GM11168 (cell line): Measurements from ENCODE around the gene ALAS1.

Experiments used
- in situ Hi-C: fragments of 300-500 bp; cut with MboI; formaldehyde crosslinking; loops from one replicate; pipeline ENCODE4 v1.12.0; 2022; ENCODE audit warnings: low sequenced_read_pairs; ENCODE audit not compliant: unreplicated experiment

ALAS1 gene

DNA sequence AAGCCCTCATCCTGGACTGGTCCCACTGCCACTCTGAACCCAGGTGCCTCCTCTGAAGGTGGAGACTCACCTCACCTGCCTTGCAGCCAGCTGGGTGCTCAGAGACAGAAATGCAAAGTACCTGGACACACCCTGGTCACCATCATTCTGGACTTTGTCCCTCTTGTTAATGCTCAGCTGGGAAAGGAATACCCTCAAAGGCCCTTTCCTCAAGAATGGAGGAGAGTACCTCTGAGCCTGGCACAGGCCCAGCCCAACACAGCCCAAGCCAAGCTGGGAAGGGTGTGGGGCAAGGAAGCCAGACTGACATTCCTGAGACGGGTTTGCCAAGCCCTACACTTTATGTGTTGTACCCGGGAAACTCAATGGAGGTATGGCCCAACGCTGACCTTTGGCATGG lies 983 bp upstream of the ALAS1 start:
- in situ Hi-C loops = no loop called here

GRCh38 chr3:52197499-52197841 lies 490 bp upstream of the ALAS1 start:
- in situ Hi-C loops = no loop called here

DNA sequence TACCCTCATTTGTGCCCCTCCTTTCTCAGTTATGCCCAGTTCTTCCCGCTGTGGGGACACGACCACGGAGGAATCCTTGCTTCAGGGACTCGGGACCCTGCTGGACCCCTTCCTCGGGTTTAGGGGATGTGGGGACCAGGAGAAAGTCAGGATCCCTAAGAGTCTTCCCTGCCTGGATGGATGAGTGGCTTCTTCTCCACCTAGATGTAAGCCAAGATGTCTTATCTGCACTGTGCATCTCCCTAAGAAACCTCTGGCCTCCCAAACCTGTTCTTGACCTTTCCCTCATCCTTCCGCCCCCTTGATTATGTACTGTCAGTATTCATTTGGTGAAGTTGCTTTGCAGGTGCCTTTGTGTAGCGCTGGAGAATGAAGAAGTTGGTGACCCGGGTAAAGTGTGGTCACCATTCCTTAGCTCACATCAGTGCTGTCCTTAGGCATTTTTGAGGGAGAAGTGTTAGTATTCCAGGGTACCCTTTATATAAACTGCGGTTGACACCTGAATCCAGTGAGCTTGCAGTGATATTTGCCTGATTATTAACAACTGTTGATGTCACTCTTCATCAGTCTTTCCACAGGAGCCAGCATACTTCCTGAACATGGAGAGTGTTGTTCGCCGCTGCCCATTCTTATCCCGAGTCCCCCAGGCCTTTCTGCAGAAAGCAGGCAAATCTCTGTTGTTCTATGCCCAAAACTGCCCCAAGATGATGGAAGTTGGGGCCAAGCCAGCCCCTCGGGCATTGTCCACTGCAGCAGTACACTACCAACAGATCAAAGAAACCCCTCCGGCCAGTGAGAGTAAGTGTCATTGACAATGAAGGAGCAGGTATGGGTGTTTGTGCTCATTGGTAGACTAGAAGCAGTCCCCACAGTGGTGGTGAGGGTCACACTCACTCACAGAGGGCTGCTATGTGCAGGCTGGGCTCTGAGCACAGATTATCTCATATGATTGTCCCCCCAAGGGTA lies 966 bp downstream of the ALAS1 start:
- in situ Hi-C loops = no loop called here

DNA sequence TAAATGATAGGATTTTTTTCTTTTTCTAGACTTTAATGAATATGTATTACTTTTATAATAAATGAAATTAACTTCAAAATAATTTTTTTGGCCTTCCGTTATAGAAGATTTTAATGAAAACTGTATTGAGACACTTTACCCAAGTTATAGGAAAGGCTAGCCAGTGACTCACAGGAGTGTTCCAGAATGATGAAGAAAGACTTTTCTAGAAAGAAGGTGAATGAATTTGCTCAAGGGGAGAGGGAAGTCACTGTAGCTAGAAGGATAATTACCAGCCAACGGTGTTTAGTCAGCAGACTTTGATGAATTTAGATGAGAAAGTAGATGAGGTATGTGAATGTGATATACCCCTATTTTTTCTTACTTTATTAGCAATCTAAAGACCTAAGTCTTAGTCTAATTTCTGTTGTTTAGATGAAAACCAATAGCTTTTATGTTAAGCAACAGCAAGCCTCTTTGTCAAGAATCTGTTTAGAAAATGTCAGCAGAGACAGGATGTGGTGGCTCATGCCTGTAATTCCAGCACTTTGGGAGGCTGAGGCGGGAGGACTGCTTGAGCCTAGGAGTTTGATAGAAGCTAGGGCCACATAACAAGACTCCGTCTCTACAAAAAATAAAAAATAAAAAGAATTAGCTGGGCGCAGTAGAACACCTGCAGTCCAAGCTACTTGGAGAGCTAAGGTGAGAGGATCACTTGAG lies 3.2 kb downstream of the ALAS1 start:
- in situ Hi-C loops = no loop called here

DNA sequence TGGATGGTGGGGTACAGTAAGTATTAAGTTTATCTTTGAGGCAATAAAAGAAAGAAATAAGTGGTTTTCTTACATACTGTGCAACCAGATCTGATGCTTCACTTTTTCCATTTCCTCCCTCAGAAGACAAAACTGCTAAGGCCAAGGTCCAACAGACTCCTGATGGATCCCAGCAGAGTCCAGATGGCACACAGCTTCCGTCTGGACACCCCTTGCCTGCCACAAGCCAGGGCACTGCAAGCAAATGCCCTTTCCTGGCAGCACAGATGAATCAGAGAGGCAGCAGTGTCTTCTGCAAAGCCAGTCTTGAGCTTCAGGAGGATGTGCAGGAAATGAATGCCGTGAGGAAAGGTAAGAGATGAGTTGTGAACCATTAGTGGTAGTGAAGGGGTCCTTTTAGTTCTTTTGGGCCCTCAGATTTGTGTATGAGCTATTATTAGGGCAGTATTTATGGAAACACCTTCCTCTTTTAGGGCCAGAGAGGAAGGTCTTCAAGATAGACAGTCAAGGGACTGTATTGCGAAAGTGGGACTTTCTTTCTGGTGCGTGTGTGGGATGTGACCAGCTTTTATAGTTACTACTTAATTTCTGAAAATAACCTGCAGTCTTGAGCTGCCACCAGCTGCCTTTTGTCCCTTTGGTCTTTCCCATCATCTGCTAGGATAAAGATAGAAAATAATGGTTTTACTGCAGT lies 4.6 kb downstream of the ALAS1 start:
- in situ Hi-C loops = no loop called here

DNA sequence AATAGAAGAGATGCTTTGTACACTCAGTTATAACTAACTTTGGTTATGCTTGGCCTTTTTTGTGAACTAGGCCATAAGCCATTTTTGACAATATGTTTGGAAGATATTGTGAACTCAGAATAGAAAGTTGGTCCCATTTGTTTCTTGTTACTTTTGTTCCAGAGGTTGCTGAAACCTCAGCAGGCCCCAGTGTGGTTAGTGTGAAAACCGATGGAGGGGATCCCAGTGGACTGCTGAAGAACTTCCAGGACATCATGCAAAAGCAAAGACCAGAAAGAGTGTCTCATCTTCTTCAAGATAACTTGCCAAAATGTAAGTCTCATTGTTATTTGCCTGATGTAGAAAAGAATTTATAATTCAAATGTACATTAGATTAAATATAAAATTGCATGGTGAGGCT lies 5.7 kb downstream of the ALAS1 start:
- in situ Hi-C loops = no loop called here

- in situ Hi-C loops = no loop called here
These were observed 6.5 kb downstream of the ALAS1 start for GRCh38 chr3:52204337-52205073.

DNA sequence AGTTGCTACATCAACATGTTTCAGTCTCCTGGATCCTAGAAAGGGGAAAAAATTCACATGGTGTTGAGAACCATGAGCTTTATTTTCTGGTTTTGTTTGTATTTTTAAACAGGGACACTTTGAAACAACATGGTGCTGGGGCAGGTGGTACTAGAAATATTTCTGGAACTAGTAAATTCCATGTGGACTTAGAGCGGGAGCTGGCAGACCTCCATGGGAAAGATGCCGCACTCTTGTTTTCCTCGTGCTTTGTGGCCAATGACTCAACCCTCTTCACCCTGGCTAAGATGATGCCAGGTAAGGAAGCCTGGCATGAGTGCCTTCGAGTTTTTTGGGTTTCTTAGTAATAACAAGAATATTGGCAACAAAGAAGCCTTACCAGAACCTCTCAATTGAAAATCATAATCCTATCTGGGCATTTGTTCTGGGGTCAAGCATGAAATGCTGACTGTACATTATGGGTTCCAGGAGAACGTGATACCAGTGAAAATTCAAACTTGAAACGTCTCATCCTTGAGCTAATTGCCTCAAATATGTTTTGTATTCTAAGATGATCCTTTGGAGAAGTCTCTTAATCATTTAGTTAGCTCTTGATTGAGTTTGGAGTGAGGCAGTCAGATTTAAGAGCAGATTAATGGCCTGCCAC lies 7.9 kb downstream of the ALAS1 start:
- in situ Hi-C loops = no loop called here

- in situ Hi-C loops = no loop called here
These were observed 10.6 kb downstream of the ALAS1 start for GRCh38 chr3:52208556-52208955.

DNA sequence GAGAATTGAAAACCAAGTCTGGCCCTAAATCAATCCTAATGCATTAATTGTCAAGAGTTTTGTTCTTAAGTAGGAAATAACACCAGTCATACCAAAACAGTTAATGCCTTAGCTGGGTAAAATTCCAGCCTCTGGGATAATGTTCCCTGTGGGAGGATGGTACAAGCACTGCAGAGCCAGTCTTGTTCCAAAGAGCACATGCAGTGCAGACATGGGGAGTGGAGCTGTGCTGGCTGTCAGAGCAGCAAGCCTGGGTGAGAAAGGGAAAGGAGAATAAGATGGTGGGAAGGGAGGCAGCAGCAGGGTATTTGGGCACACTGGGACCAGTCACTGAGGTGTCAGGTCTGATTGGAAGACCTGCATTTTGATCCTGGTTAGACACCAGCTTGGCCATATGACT lies 12.1 kb downstream of the ALAS1 start:
- in situ Hi-C loops = no loop called here

DNA sequence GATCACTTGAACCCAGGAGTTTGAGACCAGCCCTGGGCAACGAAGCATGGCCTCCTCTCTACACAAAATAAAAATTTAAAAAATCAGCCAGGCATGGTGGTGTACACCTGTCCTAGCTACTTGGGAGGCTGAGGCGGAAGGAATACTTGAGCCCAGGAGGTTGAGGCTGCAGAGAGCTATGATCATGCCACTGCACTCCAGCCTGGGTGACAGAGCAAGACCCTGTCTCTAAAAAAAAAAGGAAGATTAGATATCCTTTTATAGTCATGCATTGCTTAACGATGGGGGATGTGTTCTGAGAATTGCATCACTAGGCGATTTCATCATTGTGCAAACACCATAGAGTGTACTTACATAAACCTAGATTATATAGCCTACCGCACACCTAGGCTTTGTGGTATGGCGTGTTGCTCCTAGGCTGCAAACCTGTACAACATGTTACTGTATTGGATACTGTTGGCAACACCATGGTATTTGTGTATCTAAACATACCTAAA lies 12.6 kb downstream of the ALAS1 start:
- in situ Hi-C loops = no loop called here

DNA sequence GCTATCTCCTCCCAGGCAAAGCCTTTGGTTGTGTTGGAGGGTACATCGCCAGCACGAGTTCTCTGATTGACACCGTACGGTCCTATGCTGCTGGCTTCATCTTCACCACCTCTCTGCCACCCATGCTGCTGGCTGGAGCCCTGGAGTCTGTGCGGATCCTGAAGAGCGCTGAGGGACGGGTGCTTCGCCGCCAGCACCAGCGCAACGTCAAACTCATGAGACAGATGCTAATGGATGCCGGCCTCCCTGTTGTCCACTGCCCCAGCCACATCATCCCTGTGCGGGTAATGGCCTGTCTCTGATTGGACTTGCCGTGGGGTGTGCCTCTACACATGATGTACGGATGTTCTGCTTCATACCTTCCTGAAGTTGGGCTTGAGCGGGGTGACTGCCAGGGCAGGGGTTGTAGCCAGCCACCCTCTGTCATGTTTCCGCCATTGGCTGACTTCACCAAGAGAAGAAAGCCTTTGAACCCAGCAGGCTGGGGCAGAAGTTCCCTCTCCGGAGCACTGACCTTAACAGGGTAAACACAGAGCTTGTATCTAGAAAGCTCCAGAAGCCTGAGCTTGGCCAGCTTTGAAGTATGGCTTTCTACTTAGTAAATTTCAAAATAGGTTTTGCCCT lies 13.4 kb downstream of the ALAS1 start:
- in situ Hi-C loops = no loop called here

DNA sequence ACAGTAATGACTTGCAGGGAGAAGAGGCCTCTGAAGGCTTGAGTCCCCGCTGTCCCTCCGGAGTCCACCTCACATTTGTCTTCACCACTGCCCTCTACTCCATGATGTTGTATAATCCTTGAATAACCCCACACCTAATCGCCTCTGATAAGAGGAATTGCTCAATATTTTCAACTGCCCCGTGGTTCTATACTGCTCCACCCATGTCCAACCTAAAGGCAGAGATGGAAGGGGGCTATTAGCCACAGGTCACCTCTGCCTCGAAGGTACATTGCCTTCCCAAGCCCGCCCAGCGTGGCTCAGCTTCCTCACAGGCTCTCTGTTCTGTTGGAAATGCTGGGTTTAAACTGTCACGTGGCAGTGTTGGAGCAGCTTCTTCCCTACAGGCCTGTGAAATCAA lies 15.0 kb downstream of the ALAS1 start:
- in situ Hi-C loops = no loop called here

DNA sequence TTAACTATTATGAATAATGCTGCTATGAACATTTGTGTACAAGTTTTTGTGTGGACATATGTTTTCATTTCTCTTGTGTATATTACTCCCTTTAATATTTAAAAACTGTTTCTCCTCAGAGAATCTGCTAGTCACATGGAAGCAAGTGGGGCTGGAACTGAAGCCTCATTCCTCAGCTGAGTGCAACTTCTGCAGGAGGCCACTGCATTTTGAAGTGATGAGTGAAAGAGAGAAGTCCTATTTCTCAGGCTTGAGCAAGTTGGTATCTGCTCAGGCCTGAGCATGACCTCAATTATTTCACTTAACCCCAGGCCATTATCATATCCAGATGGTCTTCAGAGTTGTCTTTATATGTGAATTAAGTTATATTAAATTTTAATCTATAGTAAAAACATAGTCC lies 15.9 kb downstream of the ALAS1 start:
- in situ Hi-C loops = no loop called here

- in situ Hi-C loops = no loop called here
These were observed 17.4 kb downstream of the ALAS1 start for GRCh38 chr3:52215351-52215750.

DNA sequence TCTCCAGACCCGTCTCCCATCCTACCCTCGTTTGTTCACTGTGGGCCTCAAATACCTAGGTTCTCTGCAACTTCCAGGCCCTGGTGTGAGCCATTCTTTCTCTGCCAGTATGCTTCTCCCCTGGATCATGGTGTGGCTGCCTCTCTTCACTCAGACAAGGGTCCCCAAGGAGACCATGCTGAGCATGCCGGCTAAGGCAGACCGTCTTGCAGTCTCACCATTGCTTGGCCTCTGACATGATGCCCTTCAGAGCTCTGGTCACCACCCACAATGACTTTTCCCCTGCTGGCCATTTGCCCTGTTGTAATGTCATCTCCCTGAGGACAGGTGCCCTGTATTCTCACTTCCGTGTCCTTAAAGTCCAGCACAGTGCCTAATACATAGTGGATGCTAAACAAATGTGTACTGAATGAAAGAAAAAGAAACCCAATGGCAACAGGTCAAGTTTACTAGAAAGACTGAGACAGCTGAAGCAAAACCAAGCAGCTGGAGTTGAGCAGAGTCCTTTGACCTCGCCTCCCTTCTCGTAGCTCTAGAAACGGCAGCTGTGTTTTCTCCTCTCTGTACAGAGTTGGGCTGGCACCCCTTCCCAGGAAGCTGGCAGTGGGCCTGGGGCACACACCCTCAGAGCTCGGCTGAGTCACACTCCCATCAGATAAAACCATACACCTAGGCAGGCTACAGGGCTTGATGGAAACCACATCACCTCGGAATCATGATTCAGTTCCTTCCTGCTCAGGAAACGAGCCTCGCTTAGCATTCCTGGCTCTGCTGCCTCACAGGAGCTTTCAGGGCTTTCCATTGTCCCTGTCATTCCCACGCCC lies 18.8 kb downstream of the ALAS1 start:
- in situ Hi-C loops = no loop called here

DNA sequence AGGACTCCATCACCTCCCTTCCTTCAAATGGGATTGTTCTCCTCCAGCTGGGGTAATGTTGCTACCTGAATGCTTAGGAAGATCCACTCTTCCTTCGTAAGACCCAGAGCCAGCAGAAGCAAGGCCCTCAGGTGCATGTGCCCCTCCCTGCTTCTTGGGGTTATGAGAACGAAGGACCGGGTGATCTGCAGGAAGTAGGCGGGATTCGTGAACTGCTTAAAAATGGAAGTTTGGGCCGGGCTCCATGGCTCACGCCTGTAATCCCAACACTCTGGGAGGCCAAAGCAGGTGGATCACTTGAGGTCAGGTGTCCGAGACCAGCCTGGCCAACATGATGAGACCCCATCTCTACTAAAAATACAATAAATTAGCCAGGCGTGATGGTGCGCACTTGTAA lies 19.4 kb downstream of the ALAS1 start:
- in situ Hi-C loops = no loop called here

DNA sequence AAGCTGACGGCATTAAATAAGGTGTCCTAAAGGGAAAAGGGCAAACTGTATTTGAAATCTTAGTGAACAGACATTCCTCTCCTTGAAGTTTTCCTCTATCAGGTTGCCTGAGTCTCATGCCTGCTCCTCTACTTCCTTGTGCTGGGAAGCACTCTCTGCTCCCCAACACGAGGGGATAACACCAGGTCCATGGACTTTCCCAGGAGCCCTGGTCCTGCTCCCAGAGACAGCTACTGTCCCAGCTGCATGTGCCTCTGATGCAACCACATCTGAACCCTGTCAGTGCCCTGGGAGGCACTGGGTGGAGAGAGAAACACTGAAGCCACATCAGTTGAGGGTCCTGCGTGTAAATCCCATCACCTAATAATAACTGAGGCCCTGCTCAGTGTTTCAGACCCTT lies 20.1 kb downstream of the ALAS1 start:
- in situ Hi-C loops = no loop called here

DNA sequence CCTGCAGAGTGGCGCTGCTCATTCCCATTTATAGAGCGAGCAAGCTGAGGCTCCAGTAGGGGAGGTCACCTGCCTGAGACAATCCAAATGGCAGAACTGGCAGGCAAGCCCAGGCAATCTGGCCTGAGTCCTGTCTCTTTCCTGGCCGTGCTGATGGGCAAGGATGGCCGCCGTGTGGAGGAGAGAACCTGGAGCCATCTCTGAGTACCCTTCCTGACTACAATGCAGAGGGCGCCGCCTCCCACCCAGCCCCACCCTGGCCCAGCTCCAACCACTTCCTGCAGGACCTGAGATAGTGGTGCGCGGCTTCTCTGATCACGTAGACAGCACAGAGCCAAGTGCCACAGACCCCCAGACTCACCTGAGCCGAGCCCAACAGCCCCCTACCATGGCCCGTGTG lies 20.5 kb downstream of the ALAS1 start:
- in situ Hi-C loops = no loop called here
